Measurements from ENCODE around the gene FAM136A.

FAM136A gene

GRCh38 chr2:70341477-70341765 is 39.6 kb upstream of the FAM136A start:
- no peak overlapping the region for H3K14ac ChIP-seq (ENCODE audit: low read length)
- no peak overlapping the region for H3K23ac ChIP-seq (ENCODE audit: low read depth, low read length, poor library complexity)
- no peak overlapping the region for H2AFZ ChIP-seq (ENCODE audit: low read length)
- no peak overlapping the region for H2BK15ac ChIP-seq (ENCODE audit: low read length)
- no peaks in the 10 kb centered on the region for H3K79me1 ChIP-seq (ENCODE audit: low read depth, low read length)
- no peaks in the 10 kb centered on the region for H3K9me3 ChIP-seq (replicated peaks in 1 of 2; ENCODE audit: control insufficient read depth in 2 of 2, insufficient read depth in 1 of 2, low read depth in 1 of 2, low read length in 2 of 2)
- H3K27ac ChIP-seq (replicated peaks; ENCODE audit: low read length), result no peak overlapping the region
- peaks cover 0 to 21% (median 0%) of the 10 kb centered on the region in 3 experiments for H3K27me3 ChIP-seq (ENCODE audit: control insufficient read depth in 3 of 3, insufficient read depth in 3 of 3, low read depth in 1 of 3, low read length in 3 of 3)
- no peak overlapping the region for H2AK5ac ChIP-seq (ENCODE audit: low read depth, low read length)
- H3K4me3 ChIP-seq (ENCODE audit: low read length in 2 of 2), result no peak overlapping the region
- no peak for DNase-seq (ENCODE audit: low spot score)
- H3K9ac ChIP-seq (ENCODE audit: low read depth, low read length, poor library complexity), result no peak overlapping the region
- H2BK12ac ChIP-seq (ENCODE audit: low read length), result no peak overlapping the region
- no peak overlapping the region for H4K8ac ChIP-seq (ENCODE audit: low read depth, low read length)
- H2BK5ac ChIP-seq (ENCODE audit: low read length), result no peak overlapping the region
- no peaks in the 10 kb centered on the region for H3K36me3 ChIP-seq (replicated peaks in 1 of 2; ENCODE audit: control insufficient read depth in 2 of 2, insufficient read depth in 2 of 2, low read length in 2 of 2)
- no peak overlapping the region for H3K4ac ChIP-seq (ENCODE audit: low read length)
- no peak overlapping the region for H3K4me2 ChIP-seq (ENCODE audit: insufficient read depth, low read length, poor library complexity, severe bottlenecking)
- no peak overlapping the region for H4K91ac ChIP-seq (ENCODE audit: low read depth, low read length, poor library complexity)
- no peak overlapping the region for H3K18ac ChIP-seq (ENCODE audit: low read length)
- H3K4me1 ChIP-seq (ENCODE audit: control insufficient read depth in 2 of 2, insufficient read depth in 1 of 2, low read depth in 1 of 2, low read length in 2 of 2), result no peaks in the 10 kb centered on the region
- H2BK120ac ChIP-seq (ENCODE audit: low read depth, low read length), result no peak overlapping the region

- H2AFZ ChIP-seq (ENCODE audit: low read length), result no peak overlapping the region
- H2BK12ac ChIP-seq (ENCODE audit: low read length), result no peak overlapping the region
- H3K23ac ChIP-seq (ENCODE audit: low read depth, low read length, poor library complexity), result no peak overlapping the region
- no peak overlapping the region for H3K14ac ChIP-seq (ENCODE audit: low read length)
- H4K91ac ChIP-seq (ENCODE audit: low read depth, low read length, poor library complexity), result no peak overlapping the region
- H3K18ac ChIP-seq (ENCODE audit: low read length), result no peak overlapping the region
- no peak overlapping the region for H3K4me2 ChIP-seq (ENCODE audit: insufficient read depth, low read length, poor library complexity, severe bottlenecking)
- DNase-seq (ENCODE audit: low spot score), result peak; percentile 66
- no peaks in the 10 kb centered on the region for H3K9me3 ChIP-seq (replicated peaks in 1 of 2; ENCODE audit: control insufficient read depth in 2 of 2, insufficient read depth in 1 of 2, low read depth in 1 of 2, low read length in 2 of 2)
- no peak overlapping the region for H3K27ac ChIP-seq (replicated peaks; ENCODE audit: low read length)
- no peaks in the 10 kb centered on the region for H3K79me1 ChIP-seq (ENCODE audit: low read depth, low read length)
- no peaks in the 10 kb centered on the region for H3K36me3 ChIP-seq (replicated peaks in 1 of 2; ENCODE audit: control insufficient read depth in 2 of 2, insufficient read depth in 2 of 2, low read length in 2 of 2)
- no peak overlapping the region for H4K8ac ChIP-seq (ENCODE audit: low read depth, low read length)
- no peak overlapping the region for H3K4ac ChIP-seq (ENCODE audit: low read length)
- no peak overlapping the region for H2BK15ac ChIP-seq (ENCODE audit: low read length)
- no peak overlapping the region for H2BK120ac ChIP-seq (ENCODE audit: low read depth, low read length)
- no peak overlapping the region for H3K9ac ChIP-seq (ENCODE audit: low read depth, low read length, poor library complexity)
- H3K4me3 ChIP-seq (ENCODE audit: low read length in 2 of 2), result no peak overlapping the region
- no peak overlapping the region for H2BK5ac ChIP-seq (ENCODE audit: low read length)
- H3K27me3 ChIP-seq (ENCODE audit: control insufficient read depth in 3 of 3, insufficient read depth in 3 of 3, low read depth in 1 of 3, low read length in 3 of 3), result peaks cover 0 to 17% (median 0%) of the 10 kb centered on the region in 3 experiments
- no peak overlapping the region for H2AK5ac ChIP-seq (ENCODE audit: low read depth, low read length)
- no peaks in the 10 kb centered on the region for H3K4me1 ChIP-seq (ENCODE audit: control insufficient read depth in 2 of 2, insufficient read depth in 1 of 2, low read depth in 1 of 2, low read length in 2 of 2)
- WGBS, 2 donors (ENCODE audit: extremely low coverage in 2 of 2, insufficient read length in 2 of 2, insufficient replicate concordance in 1 of 2), result no CpG with 5 or more reads among the region's 7 CpGs
These were observed 39.1 kb upstream of the FAM136A start for GRCh38 chr2:70340761-70341476.

- no peak for DNase-seq (ENCODE audit: low spot score)
- H2BK120ac ChIP-seq (ENCODE audit: low read depth, low read length), result no peak overlapping the region
These were observed 38.2 kb upstream of the FAM136A start for GRCh38 chr2:70340075-70340474.

GRCh38 chr2:70336552-70336951 is 34.7 kb upstream of the FAM136A start:
- Histone ChIP-seq H3K9me3 (replicated peaks in 1 of 2; ENCODE audit: control insufficient read depth in 2 of 2, insufficient read depth in 1 of 2, low read depth in 1 of 2, low read length in 2 of 2) (no peaks in the 10 kb centered on the region), H3K18ac (ENCODE audit: low read length) (no peak overlapping the region), H4K8ac (ENCODE audit: low read depth, low read length) (no peak overlapping the region), H3K4me2 (ENCODE audit: insufficient read depth, low read length, poor library complexity, severe bottlenecking) (no peak overlapping the region), H3K9ac (ENCODE audit: low read depth, low read length, poor library complexity) (no peak overlapping the region), H3K23ac (ENCODE audit: low read depth, low read length, poor library complexity) (no peak overlapping the region), H3K4ac (ENCODE audit: low read length) (no peak overlapping the region), H3K36me3 (replicated peaks in 1 of 2; ENCODE audit: control insufficient read depth in 2 of 2, insufficient read depth in 2 of 2, low read length in 2 of 2) (no peaks in the 10 kb centered on the region), H2BK5ac (ENCODE audit: low read length) (no peak overlapping the region), H4K91ac (ENCODE audit: low read depth, low read length, poor library complexity) (no peak overlapping the region), H3K4me3 (ENCODE audit: low read length in 2 of 2) (no peak overlapping the region), H2AK5ac (ENCODE audit: low read depth, low read length) (no peak overlapping the region), H3K27me3 (ENCODE audit: control insufficient read depth in 3 of 3, insufficient read depth in 3 of 3, low read depth in 1 of 3, low read length in 3 of 3) (peaks cover 0 to 17% (median 0%) of the 10 kb centered on the region in 3 experiments), H2BK15ac (ENCODE audit: low read length) (no peak overlapping the region), H3K79me1 (ENCODE audit: low read depth, low read length) (no peaks in the 10 kb centered on the region), H2BK12ac (ENCODE audit: low read length) (no peak overlapping the region), H3K27ac (replicated peaks; ENCODE audit: low read length) (no peak overlapping the region), H3K14ac (ENCODE audit: low read length) (no peak overlapping the region), H3K4me1 (ENCODE audit: control insufficient read depth in 2 of 2, insufficient read depth in 1 of 2, low read depth in 1 of 2, low read length in 2 of 2) (no peaks in the 10 kb centered on the region), H2BK120ac (ENCODE audit: low read depth, low read length) (no peak overlapping the region), H2AFZ (ENCODE audit: low read length) (no peak overlapping the region)
- no CpG with 5 or more reads among the region's 4 CpGs for WGBS, 2 donors (ENCODE audit: extremely low coverage in 2 of 2, insufficient read length in 2 of 2, insufficient replicate concordance in 1 of 2)
- no peak for DNase-seq (ENCODE audit: low spot score)

More at GRCh38 chr2:70340075-70340474, 38.2 kb upstream of the FAM136A start:
- H3K4ac ChIP-seq (ENCODE audit: low read length), result no peak overlapping the region
- no peaks in the 10 kb centered on the region for H3K79me1 ChIP-seq (ENCODE audit: low read depth, low read length)
- no peaks in the 10 kb centered on the region for H3K36me3 ChIP-seq (replicated peaks in 1 of 2; ENCODE audit: control insufficient read depth in 2 of 2, insufficient read depth in 2 of 2, low read length in 2 of 2)
- no peak overlapping the region for H3K9ac ChIP-seq (ENCODE audit: low read depth, low read length, poor library complexity)
- no peak overlapping the region for H4K91ac ChIP-seq (ENCODE audit: low read depth, low read length, poor library complexity)
- H2BK5ac ChIP-seq (ENCODE audit: low read length), result no peak overlapping the region
- peaks cover 0 to 11% (median 0%) of the 10 kb centered on the region in 3 experiments for H3K27me3 ChIP-seq (ENCODE audit: control insufficient read depth in 3 of 3, insufficient read depth in 3 of 3, low read depth in 1 of 3, low read length in 3 of 3)
- no peak overlapping the region for H4K8ac ChIP-seq (ENCODE audit: low read depth, low read length)
- no peak overlapping the region for H2AK5ac ChIP-seq (ENCODE audit: low read depth, low read length)
- no peak overlapping the region for H3K23ac ChIP-seq (ENCODE audit: low read depth, low read length, poor library complexity)
- no peak overlapping the region for H2BK12ac ChIP-seq (ENCODE audit: low read length)
- no CpG with 5 or more reads among the region's 4 CpGs for WGBS, 2 donors (ENCODE audit: extremely low coverage in 2 of 2, insufficient read length in 2 of 2, insufficient replicate concordance in 1 of 2)
- no peaks in the 10 kb centered on the region for H3K9me3 ChIP-seq (replicated peaks in 1 of 2; ENCODE audit: control insufficient read depth in 2 of 2, insufficient read depth in 1 of 2, low read depth in 1 of 2, low read length in 2 of 2)
- no peak overlapping the region for H3K4me3 ChIP-seq (ENCODE audit: low read length in 2 of 2)
- no peak overlapping the region for H3K14ac ChIP-seq (ENCODE audit: low read length)
- no peak overlapping the region for H3K4me2 ChIP-seq (ENCODE audit: insufficient read depth, low read length, poor library complexity, severe bottlenecking)
- H3K27ac ChIP-seq (replicated peaks; ENCODE audit: low read length), result no peak overlapping the region
- H3K18ac ChIP-seq (ENCODE audit: low read length), result no peak overlapping the region
- no peaks in the 10 kb centered on the region for H3K4me1 ChIP-seq (ENCODE audit: control insufficient read depth in 2 of 2, insufficient read depth in 1 of 2, low read depth in 1 of 2, low read length in 2 of 2)
- H2AFZ ChIP-seq (ENCODE audit: low read length), result no peak overlapping the region
- no peak overlapping the region for H2BK15ac ChIP-seq (ENCODE audit: low read length)
